Measurements from ENCODE around the gene PHTF2. TPM values are rescaled to one million over a fixed set of nuclear protein-coding genes. Genes with fewer than 3 reads are reported as not detected.

Gene PHTF2
- total and polyA plus RNA-seq, 12 donors: 4.3 to 24.3 (median 9.9) TPM

DNA sequence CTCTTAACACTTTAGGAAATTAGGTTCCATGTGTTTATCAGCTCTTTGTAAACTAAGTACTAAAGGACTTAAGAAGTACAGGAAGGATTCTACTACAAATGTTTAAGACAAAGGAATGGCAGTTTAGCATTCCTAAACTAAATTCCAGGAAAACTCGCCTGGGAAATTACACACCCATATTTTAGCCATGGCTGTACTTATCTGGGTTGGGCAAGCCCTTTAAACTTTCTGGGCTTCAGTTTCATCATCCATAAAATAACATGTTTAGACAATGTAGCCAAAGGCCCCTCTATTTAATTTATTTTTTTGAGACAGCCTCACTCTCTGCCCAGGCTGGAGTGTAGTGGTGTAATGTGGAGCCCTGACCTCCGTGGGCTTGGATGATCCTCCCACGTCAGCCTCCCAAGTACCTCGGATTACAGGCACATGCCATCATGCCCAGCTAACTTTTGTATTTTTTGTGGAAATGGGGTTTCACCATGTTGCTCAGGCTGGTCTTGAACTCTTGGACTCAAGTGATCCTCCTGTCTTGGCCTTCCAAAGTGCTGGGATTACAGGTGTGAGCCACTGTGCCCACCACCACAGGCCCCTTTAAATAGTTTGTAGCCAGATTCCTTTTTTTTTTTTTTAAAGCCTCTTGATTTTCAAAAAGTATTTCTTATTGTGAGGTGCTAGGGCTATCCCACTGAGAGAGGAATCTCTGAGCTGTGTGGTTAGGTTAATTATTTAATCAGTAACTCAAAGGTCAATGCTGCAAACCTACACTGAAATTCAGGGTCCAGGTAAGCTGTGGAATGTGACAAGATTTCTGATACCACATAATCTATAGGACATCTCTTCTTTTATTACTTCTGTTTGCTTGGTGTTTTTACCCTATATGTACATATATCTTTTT lies 32.4 kb upstream of the PHTF2 start:
- intact Hi-C loops (cut with DNase I): no loop called here
- Histone ChIP-seq H3K4me3 (no peak overlapping the region), H3K36me3 (replicated peaks in 1 of 2) (peaks cover 0 to 7% of the 10 kb centered on the region in 2 donors), H3K9me3 (replicated peaks in 1 of 3) (no peaks in the 10 kb centered on the region), H3K4me1 (replicated peaks in 1 of 2) (peaks cover 0 to 21% of the 10 kb centered on the region in 2 donors), H3K27ac (no peak overlapping the region), H3K27me3 (no peaks in the 10 kb centered on the region)
- DNase-seq: no peak
- 81 to 94% (median 91%) methylated on average over 4 of the region's 4 CpGs for WGBS, 4 donors
- TF ChIP-seq POLR2A (IDR thresholded peaks at IDR 0.05) (no peak), CTCF (IDR thresholded peaks at IDR 0.05) (no peak)

GRCh38 chr7:77766801-77767605 lies 31.6 kb upstream of the PHTF2 start:
- Histone ChIP-seq H3K9me3 (replicated peaks in 1 of 3) (no peaks in the 10 kb centered on the region), H3K36me3 (replicated peaks in 1 of 2) (peaks cover 0 to 7% of the 10 kb centered on the region in 2 donors), H3K4me3 (no peak overlapping the region), H3K27me3 (no peaks in the 10 kb centered on the region), H3K4me1 (replicated peaks in 1 of 2) (peaks cover 0 to 21% of the 10 kb centered on the region in 2 donors), H3K27ac (no peak overlapping the region)
- DNase-seq: no peak
- TF ChIP-seq CTCF (IDR thresholded peaks at IDR 0.05) (no peak), POLR2A (IDR thresholded peaks at IDR 0.05) (no peak)
- WGBS, 4 donors: 89 to 95% (median 92%) methylated on average over 6 of the region's 6 CpGs
- intact Hi-C loops (cut with DNase I): no loop called here

GRCh38 chr7:77770316-77770715 lies 28.3 kb upstream of the PHTF2 start:
- Histone ChIP-seq H3K9me3 (replicated peaks in 1 of 3) (no peaks in the 10 kb centered on the region), H3K27ac (no peak overlapping the region), H3K4me3 (no peak overlapping the region), H3K36me3 (replicated peaks in 1 of 2) (peaks cover 0 to 14% of the 10 kb centered on the region in 2 donors), H3K4me1 (replicated peaks in 1 of 2) (no peaks in the 10 kb centered on the region), H3K27me3 (no peaks in the 10 kb centered on the region)
- DNase-seq: no peak
- WGBS, 4 donors: 90 to 94% (median 92%) methylated on average over 8 of the region's 8 CpGs
- intact Hi-C loops (cut with DNase I): no loop called here
- TF ChIP-seq CTCF (IDR thresholded peaks at IDR 0.05) (no peak), POLR2A (IDR thresholded peaks at IDR 0.05) (no peak)

GRCh38 chr7:77771901-77772300 lies 26.7 kb upstream of the PHTF2 start:
- TF ChIP-seq CTCF (IDR thresholded peaks at IDR 0.05): no peak
- TF ChIP-seq POLR2A (IDR thresholded peaks at IDR 0.05): no peak
- H3K27ac ChIP-seq: no peak overlapping the region
- intact Hi-C loops (cut with DNase I): no loop called here
- peaks cover 0 to 5% (median 0%) of the 10 kb centered on the region in 3 donors for H3K9me3 ChIP-seq (replicated peaks in 1 of 3)
- H3K36me3 ChIP-seq (replicated peaks in 1 of 2): peaks cover 0 to 14% of the 10 kb centered on the region in 2 donors
- DNase-seq: no peak
- no peaks in the 10 kb centered on the region for H3K27me3 ChIP-seq
- H3K4me3 ChIP-seq: no peak overlapping the region
- no peaks in the 10 kb centered on the region for H3K4me1 ChIP-seq (replicated peaks in 1 of 2)
